Suprapubic skin (tissue), 4 donors: ENCODE measurements around the gene TRHDE. TPM values are rescaled to one million over a fixed set of nuclear protein-coding genes. Genes with fewer than 3 reads are reported as not detected.

Source experiments
- DNase-seq, 2 donors: peaks; one replicate each; pipeline ENCODE4 v3.0.0-alpha.2; 2019; ENCODE audit warnings: low spot score in 2 of 2
- H3K27ac ChIP-seq: fragments of 200-600 bp; sonication (generic); one replicate; pipeline ENCODE4 v1.5.1; 2019
- H3K27me3 ChIP-seq: fragments of 200-600 bp; sonication (generic); one replicate; pipeline ENCODE4 v1.5.1; 2019
- H3K36me3 ChIP-seq: fragments of 200-600 bp; sonication (generic); one replicate; pipeline ENCODE4 v1.5.1; 2019
- H3K4me1 ChIP-seq: fragments of 200-600 bp; sonication (generic); one replicate; pipeline ENCODE4 v1.5.1; 2019
- H3K4me3 ChIP-seq: fragments of 200-600 bp; sonication (generic); one replicate; pipeline ENCODE4 v1.5.1; 2019; ENCODE audit warnings: mild to moderate bottlenecking
- H3K9me3 ChIP-seq: fragments of 200-600 bp; sonication (generic); one replicate; pipeline ENCODE4 v1.5.1; 2019
- EP300 ChIP-seq: sonication (generic); formaldehyde crosslinking; IDR thresholded peaks from one replicate; pipeline ENCODE4 v1.6.1; 2017; ENCODE audit warnings: antibody characterized with exemption
- POLR2A ChIP-seq, 2 donors: fragments of 450-650 bp; IDR thresholded peaks; one replicate each; pipeline ENCODE4 v1.6.1; 2017; ENCODE audit warnings: antibody characterized with exemption in 2 of 2, mild to moderate bottlenecking in 2 of 2, moderate library complexity in 2 of 2
- POLR2AphosphoS5 ChIP-seq, 3 donors: sonication (generic); formaldehyde crosslinking; IDR thresholded peaks; one replicate each; pipeline ENCODE4 v1.6.1; 2017; ENCODE audit warnings: antibody characterized with exemption in 3 of 3
- WGBS: methylation state at CpG from one replicate; pipeline ENCODE4 v1.1.5; 2018; 5-methylcytosine and 5-hydroxymethylcytosine counted together
- total RNA-seq, 4 donors: library from RNA; depleted of rRNA; stranded (reverse); fragments of >200 nt; gene quantifications; one replicate each; pipeline ENCODE4 v1.1.0, GENCODE V29; 2016
- TF ChIP-seq, protein P1 (sequence below), 2 donors: fragments of 200-600 bp in 1 of 2; fragments of 450-650 bp in 1 of 2; sonication (generic) in 1 of 2; IDR thresholded peaks; one replicate each; pipeline ENCODE4 v1.5.1; 2016 to 2019; ENCODE audit warnings: antibody characterized with exemption in 2 of 2, mild to moderate bottlenecking in 1 of 2, moderate library complexity in 1 of 2

The TRHDE gene
- total RNA-seq, 4 donors from 2014 or later = 0.49 to 1.2 (median 0.98) TPM

DNA sequence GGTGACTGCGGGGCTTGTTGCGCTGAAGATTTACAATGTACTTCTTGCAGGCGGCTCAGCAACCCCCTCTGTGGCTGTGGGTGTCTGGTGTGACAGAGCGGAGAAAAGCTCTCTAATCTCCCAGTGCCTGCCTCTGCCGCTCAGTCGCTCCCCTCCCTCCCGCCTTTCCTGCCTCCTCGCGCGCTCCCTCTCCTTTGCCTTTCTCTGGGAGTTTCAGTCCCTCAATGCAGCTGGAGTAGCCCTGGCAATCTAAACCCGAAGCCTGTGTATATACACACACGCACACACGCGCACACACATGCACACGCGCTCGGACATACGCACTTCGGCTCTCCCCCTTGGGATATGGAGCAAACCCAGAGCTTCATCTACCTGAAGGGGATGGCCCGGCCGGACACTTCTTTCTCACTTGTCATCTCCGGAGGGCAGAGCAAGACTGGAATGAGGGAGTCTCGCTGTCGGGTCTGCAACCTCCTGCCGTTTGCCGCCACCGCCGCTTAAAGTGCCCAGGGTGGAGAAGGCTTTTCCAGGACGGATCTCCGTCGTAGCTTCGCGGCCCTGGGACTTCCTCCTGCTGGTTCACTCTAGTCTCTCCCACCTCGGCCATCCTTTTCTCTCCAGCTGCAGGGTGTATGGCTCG, 599 bp upstream of the TRHDE start:
- WGBS = 3% methylated on average over 34 of the region's 35 CpGs
- peaks cover 30% of the 10 kb centered on the region for H3K4me1 ChIP-seq
- no peaks in the 10 kb centered on the region for H3K36me3 ChIP-seq
- H3K27me3 ChIP-seq = peaks cover 64% of the 10 kb centered on the region
- H3K9me3 ChIP-seq = no peaks in the 10 kb centered on the region
- peak in 1 of 2 donors; percentile 78 for DNase-seq
- H3K4me3 ChIP-seq = peak overlapping the region; percentile 63
- no peak for TF ChIP-seq POLR2AphosphoS5 (IDR thresholded peaks at IDR 0.05)
- TF ChIP-seq, protein P1, sequence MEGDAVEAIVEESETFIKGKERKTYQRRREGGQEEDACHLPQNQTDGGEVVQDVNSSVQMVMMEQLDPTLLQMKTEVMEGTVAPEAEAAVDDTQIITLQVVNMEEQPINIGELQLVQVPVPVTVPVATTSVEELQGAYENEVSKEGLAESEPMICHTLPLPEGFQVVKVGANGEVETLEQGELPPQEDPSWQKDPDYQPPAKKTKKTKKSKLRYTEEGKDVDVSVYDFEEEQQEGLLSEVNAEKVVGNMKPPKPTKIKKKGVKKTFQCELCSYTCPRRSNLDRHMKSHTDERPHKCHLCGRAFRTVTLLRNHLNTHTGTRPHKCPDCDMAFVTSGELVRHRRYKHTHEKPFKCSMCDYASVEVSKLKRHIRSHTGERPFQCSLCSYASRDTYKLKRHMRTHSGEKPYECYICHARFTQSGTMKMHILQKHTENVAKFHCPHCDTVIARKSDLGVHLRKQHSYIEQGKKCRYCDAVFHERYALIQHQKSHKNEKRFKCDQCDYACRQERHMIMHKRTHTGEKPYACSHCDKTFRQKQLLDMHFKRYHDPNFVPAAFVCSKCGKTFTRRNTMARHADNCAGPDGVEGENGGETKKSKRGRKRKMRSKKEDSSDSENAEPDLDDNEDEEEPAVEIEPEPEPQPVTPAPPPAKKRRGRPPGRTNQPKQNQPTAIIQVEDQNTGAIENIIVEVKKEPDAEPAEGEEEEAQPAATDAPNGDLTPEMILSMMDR (IDR thresholded peaks at IDR 0.05) = no peak
- no peak overlapping the region for H3K27ac ChIP-seq

GRCh38 chr12:72272731-72273498, 745 bp downstream of the TRHDE start:
- Histone ChIP-seq H3K27ac (no peak overlapping the region), H3K36me3 (no peaks in the 10 kb centered on the region), H3K9me3 (no peaks in the 10 kb centered on the region), H3K4me3 (peak overlapping the region; percentile 63), H3K27me3 (peaks cover 67% of the 10 kb centered on the region), H3K4me1 (peaks cover 30% of the 10 kb centered on the region)
- 4% methylated on average over 26 of the region's 79 CpGs for WGBS
- no peak for DNase-seq
- TF ChIP-seq EP300 (no peak), POLR2AphosphoS5 (IDR thresholded peaks at IDR 0.05) (no peak), POLR2A (IDR thresholded peaks at IDR 0.05) (no peak)
- TF ChIP-seq, protein P1 (IDR thresholded peaks at IDR 0.05) = no peak

DNA sequence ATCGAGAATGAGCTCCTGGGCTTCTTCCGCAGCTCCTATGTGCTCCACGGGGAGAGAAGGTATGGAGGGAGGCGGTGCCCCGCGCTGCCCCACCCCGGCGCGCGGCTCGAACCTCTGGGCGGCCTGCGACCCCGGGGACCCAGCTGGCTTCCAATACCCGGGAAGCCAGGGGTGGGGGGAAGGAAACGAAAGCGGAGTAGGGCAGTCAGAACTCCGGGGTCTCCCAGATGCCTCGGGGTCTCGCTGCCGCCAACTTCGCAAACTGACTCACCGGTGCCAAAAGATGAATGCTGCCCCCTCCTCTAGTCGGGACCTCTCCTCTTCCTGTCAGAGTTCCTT, 1.3 kb downstream of the TRHDE start:
- H3K27me3 ChIP-seq = peaks cover 66% of the 10 kb centered on the region
- H3K4me1 ChIP-seq = peaks cover 30% of the 10 kb centered on the region
- H3K9me3 ChIP-seq = no peaks in the 10 kb centered on the region
- WGBS = 0% methylated on average over 4 of the region's 24 CpGs
- no peak overlapping the region for H3K27ac ChIP-seq
- TF ChIP-seq, protein P1 (IDR thresholded peaks at IDR 0.05) = no peak
- TF ChIP-seq POLR2AphosphoS5 (IDR thresholded peaks at IDR 0.05) = no peak
- no peak for TF ChIP-seq POLR2A (IDR thresholded peaks at IDR 0.05)
- TF ChIP-seq EP300 = no peak
- H3K4me3 ChIP-seq = peak overlapping the region; percentile 63
- no peaks in the 10 kb centered on the region for H3K36me3 ChIP-seq
- no peak for DNase-seq

DNA sequence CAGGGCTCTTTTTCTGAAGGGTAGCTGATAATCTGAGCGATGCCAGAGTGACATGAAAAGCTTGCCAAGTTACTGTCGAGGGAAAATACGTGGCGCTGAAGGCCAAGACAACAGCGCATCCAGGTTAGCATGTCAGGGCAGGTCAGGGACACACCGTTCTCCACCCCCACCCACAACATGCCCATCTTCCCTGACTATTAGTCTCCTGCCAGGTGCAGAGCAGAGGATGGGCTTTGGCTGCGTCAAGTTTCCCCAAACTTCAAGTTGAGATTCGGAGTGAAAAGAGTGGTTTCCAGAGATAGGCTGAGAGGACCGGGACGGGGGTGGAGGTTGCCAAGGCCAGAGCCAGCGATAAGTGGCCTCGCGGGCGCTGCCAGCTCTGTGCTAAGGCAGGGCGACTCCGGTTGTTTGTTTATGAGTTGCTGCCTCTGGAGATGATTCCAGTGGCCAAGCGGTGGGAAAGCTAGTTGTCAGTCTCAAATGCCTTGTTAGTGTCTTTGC, 1.7 kb downstream of the TRHDE start:
- H3K27ac ChIP-seq = no peak overlapping the region

GRCh38 chr12:72274931-72275330, 2.8 kb downstream of the TRHDE start:
- H3K27ac ChIP-seq = no peak overlapping the region
- peaks cover 30% of the 10 kb centered on the region for H3K4me1 ChIP-seq
- WGBS = 81% methylated on average over 1 of the region's 1 CpG
- no peaks in the 10 kb centered on the region for H3K9me3 ChIP-seq
- no peak for TF ChIP-seq POLR2AphosphoS5 (IDR thresholded peaks at IDR 0.05)
- DNase-seq = no peak
- H3K4me3 ChIP-seq = no peak overlapping the region
- H3K36me3 ChIP-seq = no peaks in the 10 kb centered on the region
- H3K27me3 ChIP-seq = peaks cover 63% of the 10 kb centered on the region

More for the DNA sequence above, 1.7 kb downstream of the TRHDE start:
- no peak for DNase-seq
- Histone ChIP-seq H3K36me3 (no peaks in the 10 kb centered on the region), H3K4me1 (peaks cover 30% of the 10 kb centered on the region), H3K9me3 (no peaks in the 10 kb centered on the region), H3K27me3 (peaks cover 62% of the 10 kb centered on the region), H3K4me3 (peak overlapping the region; percentile 63)
- no peak for TF ChIP-seq EP300
- TF ChIP-seq POLR2AphosphoS5 (IDR thresholded peaks at IDR 0.05) = no peak
- TF ChIP-seq, protein P1 (IDR thresholded peaks at IDR 0.05) = no peak
- no peak for TF ChIP-seq POLR2A (IDR thresholded peaks at IDR 0.05)
- 14% methylated on average over 17 of the region's 17 CpGs for WGBS
